ENCODE data around the gene STARD9. TPM values are rescaled to one million over a fixed set of nuclear protein-coding genes. Genes with fewer than 3 reads are reported as not detected.

STARD9 gene
- total and polyA plus RNA-seq, 8 donors, result 9.4 to 22.6 (median 18.8) TPM

- ATAC-seq, result no peak
- no peak for TF ChIP-seq CTCF (IDR thresholded peaks at IDR 0.05)
These were observed 112.9 kb downstream of the STARD9 start for GRCh38 chr15:42688301-42688700.

DNA sequence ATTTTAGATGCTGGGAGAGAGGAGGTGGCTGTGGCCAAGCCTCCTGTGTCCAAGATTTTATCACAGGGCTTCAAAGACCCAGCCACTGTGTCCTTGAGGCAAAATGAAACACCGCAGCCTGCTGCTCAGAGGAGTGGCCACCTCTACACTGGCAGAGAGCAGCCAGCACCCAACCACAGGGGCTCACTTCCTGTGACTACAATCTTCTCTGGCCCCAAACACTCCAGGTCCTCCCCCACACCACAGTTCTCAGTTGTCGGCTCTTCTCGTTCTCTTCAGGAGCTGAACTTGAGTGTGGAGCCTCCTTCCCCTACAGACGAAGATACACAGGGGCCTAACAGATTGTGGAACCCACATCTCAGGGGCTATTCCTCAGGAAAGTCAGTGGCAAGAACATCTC lies 115.9 kb downstream of the STARD9 start:
- Histone ChIP-seq H3K4me1 (no peaks in the 10 kb centered on the region), H3K27ac (no peak overlapping the region), H3K4me3 (no peak overlapping the region), H3K9me3 (no peaks in the 10 kb centered on the region), H3K36me3 (peaks cover 0 to 54% of the 10 kb centered on the region in 2 donors), H3K27me3 (no peaks in the 10 kb centered on the region)
- no peak for ATAC-seq
- no peak for DNase-seq
- intact Hi-C loops (cut with DNase I), result no loop called here
- TF ChIP-seq CTCF (IDR thresholded peaks at IDR 0.05), result no peak

More at GRCh38 chr15:42688301-42688700, 112.9 kb downstream of the STARD9 start:
- DNase-seq, result no peak
- peaks cover 0 to 45% of the 10 kb centered on the region in 2 donors for H3K36me3 ChIP-seq
- H3K4me3 ChIP-seq, result no peak overlapping the region
- H3K27me3 ChIP-seq, result no peaks in the 10 kb centered on the region
- no peak overlapping the region for H3K27ac ChIP-seq
- intact Hi-C loops (cut with DNase I), result no loop called here
- H3K4me1 ChIP-seq, result no peaks in the 10 kb centered on the region
- H3K9me3 ChIP-seq, result no peaks in the 10 kb centered on the region

- Histone ChIP-seq H3K27ac (no peak overlapping the region), H3K36me3 (peaks cover 0 to 52% of the 10 kb centered on the region in 2 donors), H3K9me3 (no peaks in the 10 kb centered on the region), H3K27me3 (no peaks in the 10 kb centered on the region), H3K4me1 (no peaks in the 10 kb centered on the region), H3K4me3 (no peak overlapping the region)
- no peak for DNase-seq
- TF ChIP-seq CTCF (IDR thresholded peaks at IDR 0.05), result no peak
- intact Hi-C loops (cut with DNase I), result no loop called here
- ATAC-seq, result no peak
These were observed 116.4 kb downstream of the STARD9 start for GRCh38 chr15:42691770-42692169.

DNA sequence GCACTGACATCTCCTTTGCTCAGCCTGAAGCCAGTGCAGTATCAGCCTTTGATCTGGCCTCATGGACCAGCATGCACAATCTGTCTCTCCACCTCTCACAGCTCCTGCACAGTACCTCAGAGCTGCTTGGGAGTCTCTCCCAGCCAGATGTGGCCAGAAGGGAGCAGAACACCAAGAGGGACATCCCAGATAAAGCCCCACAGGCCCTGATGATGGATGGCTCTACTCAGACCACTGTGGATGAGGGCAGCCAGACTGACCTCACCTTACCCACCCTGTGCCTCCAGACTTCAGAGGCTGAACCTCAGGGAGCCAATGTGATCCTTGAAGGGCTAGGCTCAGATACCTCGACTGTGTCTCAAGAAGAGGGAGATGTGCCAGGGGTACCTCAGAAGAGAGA lies 117.1 kb downstream of the STARD9 start:
- Histone ChIP-seq H3K9me3 (no peaks in the 10 kb centered on the region), H3K36me3 (peaks cover 0 to 50% of the 10 kb centered on the region in 2 donors), H3K4me3 (no peak overlapping the region), H3K4me1 (no peaks in the 10 kb centered on the region), H3K27me3 (no peaks in the 10 kb centered on the region), H3K27ac (no peak overlapping the region)
- DNase-seq (no peak), ATAC-seq (no peak)
- TF ChIP-seq CTCF (IDR thresholded peaks at IDR 0.05), result no peak
- intact Hi-C loops (cut with DNase I), result no loop called here

DNA sequence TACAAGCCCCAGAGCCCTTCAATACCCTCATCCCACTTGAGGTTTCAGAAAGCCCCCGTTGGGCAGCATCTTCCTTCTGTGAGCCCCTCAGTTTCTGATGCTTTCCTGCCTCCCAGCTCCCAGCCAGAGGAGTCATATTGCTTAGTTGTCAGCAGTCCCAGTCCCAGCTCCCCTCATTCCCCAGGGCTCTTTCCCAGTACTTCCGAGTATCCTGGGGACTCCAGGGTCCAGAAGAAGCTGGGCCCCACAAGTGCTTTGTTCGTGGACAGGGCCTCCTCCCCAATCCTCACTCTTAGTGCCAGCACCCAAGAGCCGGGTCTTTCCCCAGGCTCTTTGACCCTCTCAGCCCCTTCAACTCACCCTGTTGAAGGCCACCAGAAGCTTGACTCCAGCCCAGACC lies 117.6 kb downstream of the STARD9 start:
- DNase-seq (no peak), ATAC-seq (no peak)
- Histone ChIP-seq H3K4me1 (no peaks in the 10 kb centered on the region), H3K36me3 (peaks cover 0 to 53% of the 10 kb centered on the region in 2 donors), H3K4me3 (no peak overlapping the region), H3K9me3 (no peaks in the 10 kb centered on the region), H3K27me3 (no peaks in the 10 kb centered on the region), H3K27ac (no peak overlapping the region)
- intact Hi-C loops (cut with DNase I), result no loop called here
- no peak for TF ChIP-seq CTCF (IDR thresholded peaks at IDR 0.05)

Data from left lung (tissue), 10 donors.